ENCODE data around the gene RAB3B.

RAB3B gene

DNA sequence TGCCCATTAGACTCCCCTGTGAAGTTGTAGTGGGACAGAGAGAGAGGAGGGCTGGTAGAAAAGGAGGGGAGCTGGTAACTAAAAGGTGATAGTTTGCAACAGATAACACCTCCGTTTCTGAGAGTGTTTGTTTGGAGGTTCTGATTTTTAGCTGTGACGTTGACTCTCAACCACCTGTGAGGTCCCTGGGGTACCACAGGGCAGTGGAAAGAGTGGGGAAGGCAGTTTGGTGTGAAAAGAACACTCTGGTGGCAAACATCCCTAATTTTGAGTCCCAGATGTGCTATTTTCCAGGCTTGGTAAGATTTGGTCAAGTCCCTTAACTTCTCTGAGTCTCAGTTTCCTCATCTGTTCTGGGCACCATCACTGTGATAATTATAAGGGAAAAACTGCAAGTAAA lies 29.3 kb downstream of the RAB3B start:
- no peaks in the 10 kb centered on the region for H3K79me2 ChIP-seq (ENCODE audit: low read length)
- no peak overlapping the region for H3K4me2 ChIP-seq (ENCODE audit: low read length)
- H3K27ac ChIP-seq (ENCODE audit: low read length): no peak overlapping the region

DNA sequence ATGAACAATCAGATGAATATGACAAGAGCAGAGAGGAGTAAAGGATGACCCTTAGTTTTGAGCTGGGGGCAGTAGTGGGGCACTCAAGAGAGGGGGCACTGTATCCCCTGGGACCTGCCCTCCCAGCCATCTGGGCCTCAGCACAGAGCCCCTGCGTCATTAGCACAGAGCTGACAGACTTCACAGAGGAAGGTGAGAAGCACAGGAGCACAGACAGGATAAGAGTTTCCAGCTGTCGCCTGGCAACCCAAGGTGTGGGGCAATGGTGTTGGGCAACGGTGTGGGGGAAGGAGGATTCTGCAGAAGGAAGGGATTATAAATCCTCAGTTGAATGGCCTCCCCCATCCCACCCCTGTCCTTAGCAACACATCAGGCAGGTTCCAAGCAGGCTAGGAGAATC lies 30.2 kb downstream of the RAB3B start:
- no peak overlapping the region for H3K9ac ChIP-seq (ENCODE audit: low read length)
- H3K36me3 ChIP-seq (replicated peaks; ENCODE audit: low read depth, low read length): no peaks in the 10 kb centered on the region
- no peaks in the 10 kb centered on the region for H4K20me1 ChIP-seq (ENCODE audit: insufficient read depth, low read length)
- no peak overlapping the region for H2AFZ ChIP-seq (ENCODE audit: low read depth, low read length)
- no peak overlapping the region for H3K4me3 ChIP-seq (ENCODE audit: low read length)
- H3K79me2 ChIP-seq (ENCODE audit: low read length): no peaks in the 10 kb centered on the region
- no peak overlapping the region for H3K4me2 ChIP-seq (ENCODE audit: low read length)
- H3K27me3 ChIP-seq (ENCODE audit: low read depth, low read length): no peaks in the 10 kb centered on the region
- H3K9me3 ChIP-seq (ENCODE audit: insufficient read depth, low read length): no peaks in the 10 kb centered on the region
- no peak overlapping the region for H3K27ac ChIP-seq (ENCODE audit: low read length)
- H3K4me1 ChIP-seq (ENCODE audit: low read length): peaks cover 14% of the 10 kb centered on the region
- TF ChIP-seq, protein P1, sequence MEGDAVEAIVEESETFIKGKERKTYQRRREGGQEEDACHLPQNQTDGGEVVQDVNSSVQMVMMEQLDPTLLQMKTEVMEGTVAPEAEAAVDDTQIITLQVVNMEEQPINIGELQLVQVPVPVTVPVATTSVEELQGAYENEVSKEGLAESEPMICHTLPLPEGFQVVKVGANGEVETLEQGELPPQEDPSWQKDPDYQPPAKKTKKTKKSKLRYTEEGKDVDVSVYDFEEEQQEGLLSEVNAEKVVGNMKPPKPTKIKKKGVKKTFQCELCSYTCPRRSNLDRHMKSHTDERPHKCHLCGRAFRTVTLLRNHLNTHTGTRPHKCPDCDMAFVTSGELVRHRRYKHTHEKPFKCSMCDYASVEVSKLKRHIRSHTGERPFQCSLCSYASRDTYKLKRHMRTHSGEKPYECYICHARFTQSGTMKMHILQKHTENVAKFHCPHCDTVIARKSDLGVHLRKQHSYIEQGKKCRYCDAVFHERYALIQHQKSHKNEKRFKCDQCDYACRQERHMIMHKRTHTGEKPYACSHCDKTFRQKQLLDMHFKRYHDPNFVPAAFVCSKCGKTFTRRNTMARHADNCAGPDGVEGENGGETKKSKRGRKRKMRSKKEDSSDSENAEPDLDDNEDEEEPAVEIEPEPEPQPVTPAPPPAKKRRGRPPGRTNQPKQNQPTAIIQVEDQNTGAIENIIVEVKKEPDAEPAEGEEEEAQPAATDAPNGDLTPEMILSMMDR (IDR thresholded peaks at IDR 0.05; ENCODE audit: low read depth, low read length): no peak
- no peak for TF ChIP-seq EZH2phosphoT487 (IDR thresholded peaks at IDR 0.05; ENCODE audit: low read depth)

More for the DNA sequence above, 29.3 kb downstream of the RAB3B start:
- Histone ChIP-seq H3K36me3 (replicated peaks; ENCODE audit: low read depth, low read length) (no peaks in the 10 kb centered on the region), H3K9me3 (ENCODE audit: insufficient read depth, low read length) (no peaks in the 10 kb centered on the region), H3K9ac (ENCODE audit: low read length) (no peak overlapping the region), H3K27me3 (ENCODE audit: low read depth, low read length) (no peaks in the 10 kb centered on the region), H3K4me1 (ENCODE audit: low read length) (peaks cover 14% of the 10 kb centered on the region), H3K4me3 (ENCODE audit: low read length) (no peak overlapping the region), H4K20me1 (ENCODE audit: insufficient read depth, low read length) (no peaks in the 10 kb centered on the region), H2AFZ (ENCODE audit: low read depth, low read length) (no peak overlapping the region)
- TF ChIP-seq EZH2phosphoT487 (IDR thresholded peaks at IDR 0.05; ENCODE audit: low read depth): no peak
- TF ChIP-seq, protein P1 (IDR thresholded peaks at IDR 0.05; ENCODE audit: low read depth, low read length): no peak

DNA sequence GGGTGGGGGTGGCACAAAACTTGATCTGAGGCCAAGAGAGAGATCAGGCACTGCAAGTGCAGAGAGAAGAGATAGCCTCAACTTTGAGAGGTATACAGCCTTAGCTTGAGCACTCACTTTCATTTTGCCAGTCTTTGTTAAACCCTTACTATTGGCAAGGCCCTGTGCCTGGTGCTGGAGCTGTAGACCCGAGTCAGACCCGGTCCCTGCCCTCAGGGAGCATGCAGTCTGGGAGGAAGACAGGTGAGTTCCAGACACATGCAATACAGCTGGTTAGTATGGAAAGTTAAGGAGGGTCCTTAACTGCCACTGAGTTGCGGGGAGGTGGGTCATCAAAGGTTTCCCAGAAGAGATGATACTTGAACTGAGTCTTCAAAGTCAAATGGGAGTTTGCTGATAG lies 31.7 kb downstream of the RAB3B start:
- no peaks in the 10 kb centered on the region for H4K20me1 ChIP-seq (ENCODE audit: insufficient read depth, low read length)
- H3K79me2 ChIP-seq (ENCODE audit: low read length): no peaks in the 10 kb centered on the region
- peaks cover 10% of the 10 kb centered on the region for H3K4me1 ChIP-seq (ENCODE audit: low read length)
- no peak overlapping the region for H3K27ac ChIP-seq (ENCODE audit: low read length)
- H3K36me3 ChIP-seq (replicated peaks; ENCODE audit: low read depth, low read length): no peaks in the 10 kb centered on the region
- no peak overlapping the region for H2AFZ ChIP-seq (ENCODE audit: low read depth, low read length)
- TF ChIP-seq, protein P1 (IDR thresholded peaks at IDR 0.05; ENCODE audit: low read depth, low read length): no peak
- no peak for TF ChIP-seq EZH2phosphoT487 (IDR thresholded peaks at IDR 0.05; ENCODE audit: low read depth)
- H3K4me2 ChIP-seq (ENCODE audit: low read length): no peak overlapping the region
- H3K4me3 ChIP-seq (ENCODE audit: low read length): no peak overlapping the region
- H3K9me3 ChIP-seq (ENCODE audit: insufficient read depth, low read length): no peaks in the 10 kb centered on the region
- no peaks in the 10 kb centered on the region for H3K27me3 ChIP-seq (ENCODE audit: low read depth, low read length)
- no peak overlapping the region for H3K9ac ChIP-seq (ENCODE audit: low read length)

DNA sequence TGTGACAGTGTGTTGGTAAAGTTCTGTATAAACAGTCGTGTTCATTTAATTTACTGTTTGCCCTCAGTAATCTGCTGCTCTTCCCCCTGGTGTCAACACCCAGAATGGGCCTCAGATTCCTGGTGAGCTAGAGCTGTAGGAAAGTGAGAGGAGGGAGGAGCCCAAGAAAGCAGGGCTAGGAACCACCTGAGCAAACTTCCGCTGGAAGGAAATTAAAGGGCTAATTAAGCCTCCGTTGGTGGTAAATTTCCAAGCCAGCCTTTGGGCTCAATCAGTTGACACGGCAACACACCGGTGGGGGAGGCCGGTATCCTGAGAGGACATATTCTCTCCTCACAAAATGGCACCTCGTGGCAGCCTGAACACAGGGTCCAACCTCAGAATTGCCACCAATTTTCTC lies 32.9 kb downstream of the RAB3B start:
- Histone ChIP-seq H3K9ac (ENCODE audit: low read length) (no peak overlapping the region), H3K4me1 (ENCODE audit: low read length) (peaks cover 10% of the 10 kb centered on the region), H3K4me3 (ENCODE audit: low read length) (no peak overlapping the region), H3K36me3 (replicated peaks; ENCODE audit: low read depth, low read length) (no peaks in the 10 kb centered on the region), H4K20me1 (ENCODE audit: insufficient read depth, low read length) (no peaks in the 10 kb centered on the region), H3K27ac (ENCODE audit: low read length) (no peak overlapping the region), H3K4me2 (ENCODE audit: low read length) (no peak overlapping the region), H3K79me2 (ENCODE audit: low read length) (no peaks in the 10 kb centered on the region), H3K27me3 (ENCODE audit: low read depth, low read length) (no peaks in the 10 kb centered on the region), H3K9me3 (ENCODE audit: insufficient read depth, low read length) (no peaks in the 10 kb centered on the region), H2AFZ (ENCODE audit: low read depth, low read length) (no peak overlapping the region)
- TF ChIP-seq EZH2phosphoT487 (IDR thresholded peaks at IDR 0.05; ENCODE audit: low read depth): no peak
- TF ChIP-seq, protein P1 (IDR thresholded peaks at IDR 0.05; ENCODE audit: low read depth, low read length): no peak

All from OCI-LY3 (cell line).